GM18861 (cell line): Measurements from ENCODE around the gene VPS37D.
A peak's percentile ranks its signal among the peaks of the same experiment; 100 is the strongest.
"Not testable (repeated sequence)": the region's sequence is repeated elsewhere in the genome, so short reads cannot be mapped to it uniquely, and the experiment has no call there.

Experiments used
- ATAC-seq: cut with Tn5 transposase; IDR thresholded peaks from one replicate; pipeline ENCODE4 v1.9.1; 2021; ENCODE audit not compliant: unreplicated experiment

The VPS37D gene

GRCh38 chr7:73704640-73705550, 37.3 kb downstream of the VPS37D start:
- no peak for ATAC-seq

- no peak for ATAC-seq
These were observed 37.9 kb downstream of the VPS37D start for GRCh38 chr7:73705551-73705920.

GRCh38 chr7:73706126-73707044, 38.8 kb downstream of the VPS37D start:
- ATAC-seq, result no peak

- no peak for ATAC-seq
These were observed 39.5 kb downstream of the VPS37D start for GRCh38 chr7:73707045-73707631.

GRCh38 chr7:73708961-73709549, 41.4 kb downstream of the VPS37D start:
- ATAC-seq, result no peak

- ATAC-seq, result no peak
These were observed 45.1 kb downstream of the VPS37D start for GRCh38 chr7:73712773-73713172.

- ATAC-seq, result not testable (repeated sequence)
These were observed 45.7 kb downstream of the VPS37D start for GRCh38 chr7:73713319-73713718.

GRCh38 chr7:73715648-73716317, 48.2 kb downstream of the VPS37D start:
- ATAC-seq, result no peak

- no peak for ATAC-seq
These were observed 48.8 kb downstream of the VPS37D start for GRCh38 chr7:73716318-73716890.

GRCh38 chr7:73717025-73717807, 49.6 kb downstream of the VPS37D start:
- no peak for ATAC-seq

- ATAC-seq, result no peak
These were observed 50.4 kb downstream of the VPS37D start for GRCh38 chr7:73717991-73718405.

GRCh38 chr7:73718438-73718881, 50.8 kb downstream of the VPS37D start:
- no peak for ATAC-seq

- ATAC-seq, result peak; percentile 42
These were observed 51.5 kb downstream of the VPS37D start, which contains the start of gene STX1A for GRCh38 chr7:73718905-73719805. Gene STX1A (minus strand): TSS chr7:73719669. CDS start chr7:73719631, 38 bp downstream.

GRCh38 chr7:73719806-73720169, 52.2 kb downstream of the VPS37D start:
- ATAC-seq, result no peak

- ATAC-seq, result not testable (repeated sequence)
These were observed 52.8 kb downstream of the VPS37D start for GRCh38 chr7:73720443-73720842.

- no peak for ATAC-seq
These were observed 53.8 kb downstream of the VPS37D start for GRCh38 chr7:73721377-73721817.
